ENCODE measurements around the gene TLR9. TPM values are rescaled to one million over a fixed set of nuclear protein-coding genes. Genes with fewer than 3 reads are reported as not detected.

TLR9 gene
- total and polyA plus RNA-seq, 7 donors = 0.04 to 0.55 (median 0.24) TPM; not detected in 1

GRCh38 chr3:52230461-52230860 is 5.0 kb upstream of the TLR9 start:
- Histone ChIP-seq H3K9me3 (no peaks in the 10 kb centered on the region), H3K36me3 (ENCODE audit: insufficient read depth in 1 of 2, low read depth in 1 of 2) (peaks cover 0 to 57% of the 10 kb centered on the region in 2 donors), H3K4me3 (no peak overlapping the region), H3K4me1 (peaks cover 23% of the 10 kb centered on the region), H3K27ac (no peak overlapping the region), H3K27me3 (ENCODE audit: insufficient read depth in 3 of 3, low read length in 2 of 3) (no peaks in the 10 kb centered on the region)
- no peak for TF ChIP-seq CTCF (IDR thresholded peaks at IDR 0.05)
- intact Hi-C loops (cut with DNase I) = loop anchor here (2.0 kb wide), 2 partner anchors 110 to 216 kb away; no protein-coding TSS in a partner anchor
- ATAC-seq = no peak
- DNase-seq = peak; percentile 11 to 36
- 86 to 92% (median 91%) methylated on average over 6 of the region's 6 CpGs for WGBS, 3 donors

GRCh38 chr3:52229656-52230055 is 4.2 kb upstream of the TLR9 start:
- no peak for TF ChIP-seq CTCF (IDR thresholded peaks at IDR 0.05)
- intact Hi-C loops (cut with DNase I) = loop anchor here (2.0 kb wide), 2 partner anchors 111 to 217 kb away; no protein-coding TSS in a partner anchor

GRCh38 chr3:52228751-52229291 is 3.4 kb upstream of the TLR9 start:
- no peak for TF ChIP-seq CTCF (IDR thresholded peaks at IDR 0.05)
- WGBS, 3 donors = 79 to 92% (median 86%) methylated on average over 21 of the region's 21 CpGs
- H3K27me3 ChIP-seq (ENCODE audit: insufficient read depth in 3 of 3, low read length in 2 of 3) = no peaks in the 10 kb centered on the region
- DNase-seq (peak; percentile 9 to 44), ATAC-seq (no peak)
- H3K4me3 ChIP-seq = no peak overlapping the region
- intact Hi-C loops (cut with DNase I) = no loop called here
- no peaks in the 10 kb centered on the region for H3K9me3 ChIP-seq
- peaks cover 16% of the 10 kb centered on the region for H3K4me1 ChIP-seq
- peaks cover 0 to 57% of the 10 kb centered on the region in 2 donors for H3K36me3 ChIP-seq (ENCODE audit: insufficient read depth in 1 of 2, low read depth in 1 of 2)
- H3K27ac ChIP-seq = peak overlapping the region; percentile 4

More at GRCh38 chr3:52229656-52230055, 4.2 kb upstream of the TLR9 start:
- WGBS, 3 donors = 87 to 93% (median 92%) methylated on average over 13 of the region's 13 CpGs
- no peak for ATAC-seq
- no peaks in the 10 kb centered on the region for H3K9me3 ChIP-seq
- H3K36me3 ChIP-seq (ENCODE audit: insufficient read depth in 1 of 2, low read depth in 1 of 2) = peaks cover 0 to 57% of the 10 kb centered on the region in 2 donors
- peaks cover 16% of the 10 kb centered on the region for H3K4me1 ChIP-seq
- H3K27ac ChIP-seq = no peak overlapping the region
- DNase-seq = peak in 1 of 2 donors; percentile 34
- no peaks in the 10 kb centered on the region for H3K27me3 ChIP-seq (ENCODE audit: insufficient read depth in 3 of 3, low read length in 2 of 3)
- H3K4me3 ChIP-seq = no peak overlapping the region

GRCh38 chr3:52228266-52228665 is 2.8 kb upstream of the TLR9 start:
- ATAC-seq (no peak), DNase-seq (peak in 1 of 2 donors; percentile 36)
- no peak for TF ChIP-seq CTCF (IDR thresholded peaks at IDR 0.05)
- no peak overlapping the region for H3K27ac ChIP-seq
- intact Hi-C loops (cut with DNase I) = no loop called here
- no peak overlapping the region for H3K4me3 ChIP-seq
- 84 to 86% (median 85%) methylated on average over 10 of the region's 10 CpGs for WGBS, 3 donors
- no peaks in the 10 kb centered on the region for H3K27me3 ChIP-seq (ENCODE audit: insufficient read depth in 3 of 3, low read length in 2 of 3)
- H3K36me3 ChIP-seq (ENCODE audit: insufficient read depth in 1 of 2, low read depth in 1 of 2) = peaks cover 0 to 53% of the 10 kb centered on the region in 2 donors
- H3K4me1 ChIP-seq = peaks cover 16% of the 10 kb centered on the region
- no peaks in the 10 kb centered on the region for H3K9me3 ChIP-seq

- Histone ChIP-seq H3K36me3 (ENCODE audit: insufficient read depth in 1 of 2, low read depth in 1 of 2) (peaks cover 0 to 49% of the 10 kb centered on the region in 2 donors), H3K4me1 (peaks cover 13% of the 10 kb centered on the region), H3K27me3 (ENCODE audit: insufficient read depth in 3 of 3, low read length in 2 of 3) (no peaks in the 10 kb centered on the region), H3K4me3 (no peak overlapping the region), H3K9me3 (no peaks in the 10 kb centered on the region), H3K27ac (no peak overlapping the region)
- intact Hi-C loops (cut with DNase I) = no loop called here
- ATAC-seq (no peak), DNase-seq (no peak)
- TF ChIP-seq CTCF (IDR thresholded peaks at IDR 0.05) = no peak
- 56 to 73% (median 63%) methylated on average over 7 of the region's 7 CpGs for WGBS, 3 donors
Observed at GRCh38 chr3:52227766-52228165, 2.3 kb upstream of the TLR9 start.

Data from psoas muscle (tissue), 8 donors.